HEK293 (cell line): ENCODE measurements around the gene ANP32B.

ENCODE experiments used
- ZNF121 ChIP-seq: fragments of 450-650 bp; formaldehyde crosslinking; IDR thresholded peaks from 2 replicates; pipeline ENCODE4 v1.5.1; 2016; ENCODE audit warnings: missing biosample characterization, missing genetic modification characterization
- ZNF274 ChIP-seq, 2 experiments: fragments of 200-500 bp in 1 of 2; fragments of 450-650 bp in 1 of 2; sonication (Bioruptor generic) in 1 of 2; formaldehyde crosslinking in 1 of 2; IDR thresholded peaks; 2 replicates each; pipeline versions ENCODE4 v1.5.1 to v1.6.1; 2014 to 2016; ENCODE audit warnings: borderline replicate concordance in 1 of 2, inconsistent platforms in 1 of 2, low read length in 1 of 2, missing biosample characterization in 1 of 2, missing genetic modification characterization in 1 of 2
- TF ChIP-seq, protein P1 (sequence below): fragments of 450-650 bp; formaldehyde crosslinking; IDR thresholded peaks from 2 replicates; pipeline ENCODE4 v1.5.1; 2016; ENCODE audit warnings: missing biosample characterization, missing genetic modification characterization

GRCh38 chr9:97961361-97961760, 21.8 kb upstream of the ANP32B start:
- TF ChIP-seq, protein P1, sequence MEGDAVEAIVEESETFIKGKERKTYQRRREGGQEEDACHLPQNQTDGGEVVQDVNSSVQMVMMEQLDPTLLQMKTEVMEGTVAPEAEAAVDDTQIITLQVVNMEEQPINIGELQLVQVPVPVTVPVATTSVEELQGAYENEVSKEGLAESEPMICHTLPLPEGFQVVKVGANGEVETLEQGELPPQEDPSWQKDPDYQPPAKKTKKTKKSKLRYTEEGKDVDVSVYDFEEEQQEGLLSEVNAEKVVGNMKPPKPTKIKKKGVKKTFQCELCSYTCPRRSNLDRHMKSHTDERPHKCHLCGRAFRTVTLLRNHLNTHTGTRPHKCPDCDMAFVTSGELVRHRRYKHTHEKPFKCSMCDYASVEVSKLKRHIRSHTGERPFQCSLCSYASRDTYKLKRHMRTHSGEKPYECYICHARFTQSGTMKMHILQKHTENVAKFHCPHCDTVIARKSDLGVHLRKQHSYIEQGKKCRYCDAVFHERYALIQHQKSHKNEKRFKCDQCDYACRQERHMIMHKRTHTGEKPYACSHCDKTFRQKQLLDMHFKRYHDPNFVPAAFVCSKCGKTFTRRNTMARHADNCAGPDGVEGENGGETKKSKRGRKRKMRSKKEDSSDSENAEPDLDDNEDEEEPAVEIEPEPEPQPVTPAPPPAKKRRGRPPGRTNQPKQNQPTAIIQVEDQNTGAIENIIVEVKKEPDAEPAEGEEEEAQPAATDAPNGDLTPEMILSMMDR = no peak
- TF ChIP-seq ZNF121 (tag by site-specific recombination) = no peak
- no peak for TF ChIP-seq ZNF274 (IDR thresholded peaks at IDR 0.05; ENCODE audit: low read length)
- no peak for TF ChIP-seq ZNF274 (tag by site-specific recombination; IDR thresholded peaks at IDR 0.05; ENCODE audit: borderline replicate concordance)
